CD14-positive monocyte (primary cell): ENCODE data around the gene MKRN2OS. TPM values are rescaled to one million over a fixed set of nuclear protein-coding genes. Genes with fewer than 3 reads are reported as not detected.

ENCODE experiments used
- DNase-seq, 3 donors: peaks; one replicate each; pipeline ENCODE4 v3.0.0-alpha.2; 2011 to 2022
- H2AFZ ChIP-seq: 2 replicates; pipeline ENCODE4 v1.6.0; 2012; ENCODE audit warnings: mild to moderate bottlenecking, low read depth, low read length, inconsistent platforms; ENCODE audit not compliant: insufficient read depth, poor library complexity, severe bottlenecking
- H3K27ac ChIP-seq, 2 donors: 1 replicate in 1 of 2; 2 replicates in 1 of 2; pipeline ENCODE4 v1.5.1; 2012 to 2013; ENCODE audit warnings: low read length in 2 of 2, control low read depth in 1 of 2, inconsistent platforms in 1 of 2, low read depth in 1 of 2, mild to moderate bottlenecking in 1 of 2
- H3K27me3 ChIP-seq, 2 donors: one replicate each; pipeline versions ENCODE4 v1.6.0 to v1.6.1; 2011 to 2013; ENCODE audit warnings: low read length in 2 of 2; ENCODE audit not compliant: control insufficient read depth in 2 of 2, insufficient read depth in 2 of 2
- H3K36me3 ChIP-seq, 2 donors: replicated peaks in 1 of 2; 1 replicate in 1 of 2; 2 replicates in 1 of 2; pipeline versions ENCODE4 v1.5.1 to v1.6.1; 2012 to 2013; ENCODE audit warnings: low read length in 2 of 2, control low read depth in 1 of 2, inconsistent platforms in 1 of 2, mild to moderate bottlenecking in 1 of 2; ENCODE audit not compliant: insufficient read depth in 2 of 2, control insufficient read depth in 1 of 2
- H3K4me1 ChIP-seq, 2 donors: 1 replicate in 1 of 2; 2 replicates in 1 of 2; pipeline versions ENCODE4 v1.5.1 to v1.6.1; 2012 to 2013; ENCODE audit warnings: low read length in 2 of 2, control low read depth in 1 of 2, inconsistent platforms in 1 of 2, mild to moderate bottlenecking in 1 of 2, moderate library complexity in 1 of 2; ENCODE audit not compliant: insufficient read depth in 2 of 2, control insufficient read depth in 1 of 2
- H3K4me2 ChIP-seq: replicated peaks from 2 replicates; pipeline ENCODE3; 2012; ENCODE audit warnings: low read length, moderate library complexity, mild to moderate bottlenecking; ENCODE audit not compliant: poor library complexity, severe bottlenecking; ENCODE audit errors: extremely low read depth
- H3K4me3 ChIP-seq, 3 experiments: fragments of 200-600 bp in 1 of 3; sonication (generic) in 1 of 3; replicated peaks in 1 of 3; 1 replicate in 2 of 3; 2 replicates in 1 of 3; pipeline ENCODE4 v1.5.1; 2011 to 2013; ENCODE audit warnings: low read length in 3 of 3, mild to moderate bottlenecking in 3 of 3, control low read depth in 2 of 3, low read depth in 2 of 3, inconsistent platforms in 1 of 3, moderate library complexity in 1 of 3
- H3K79me2 ChIP-seq: 2 replicates; pipeline ENCODE4 v1.6.0; 2012; ENCODE audit warnings: mild to moderate bottlenecking, control low read depth, inconsistent platforms, low read length, moderate library complexity; ENCODE audit not compliant: insufficient read depth
- H3K9ac ChIP-seq: 2 replicates; pipeline ENCODE4 v1.6.0; 2017; ENCODE audit warnings: low read length, mild to moderate bottlenecking; ENCODE audit not compliant: insufficient read depth, poor library complexity, severe bottlenecking
- H3K9me3 ChIP-seq, 2 donors: replicated peaks in 1 of 2; 1 replicate in 1 of 2; 2 replicates in 1 of 2; pipeline versions ENCODE4 v1.5.1 to v1.6.1; 2012 to 2013; ENCODE audit warnings: low read length in 2 of 2, control low read depth in 1 of 2; ENCODE audit not compliant: control insufficient read depth in 1 of 2, insufficient read depth in 1 of 2
- H4K20me1 ChIP-seq: 2 replicates; pipeline ENCODE4 v1.6.0; 2012; ENCODE audit warnings: mild to moderate bottlenecking, low read length, control low read depth, moderate library complexity; ENCODE audit not compliant: insufficient read depth
- H3K27ac Mint-ChIP-seq, 7 donors: one replicate each; pipeline ENCODE4 v1.8.0; 2020; ENCODE audit warnings: mild to moderate bottlenecking in 7 of 7, mixed read lengths in 7 of 7, moderate library complexity in 6 of 7, inconsistent platforms in 2 of 7
- H3K27me3 Mint-ChIP-seq, 3 donors: one replicate each; pipeline ENCODE4 v1.8.0; 2021 to 2022; ENCODE audit warnings: low read depth in 3 of 3, mild to moderate bottlenecking in 3 of 3, mixed read lengths in 3 of 3, moderate library complexity in 3 of 3, inconsistent platforms in 1 of 3
- H3K36me3 Mint-ChIP-seq, 2 donors: one replicate each; pipeline ENCODE4 v1.8.0; 2020; ENCODE audit warnings: mixed read lengths in 2 of 2, inconsistent platforms in 1 of 2, mild to moderate bottlenecking in 1 of 2
- H3K4me1 Mint-ChIP-seq: one replicate; pipeline ENCODE4 v1.8.0; 2020; ENCODE audit warnings: mild to moderate bottlenecking, mixed read lengths
- H3K4me3 Mint-ChIP-seq, 2 donors: one replicate each; pipeline ENCODE4 v1.8.0; 2020; ENCODE audit warnings: mild to moderate bottlenecking in 2 of 2, mixed read lengths in 2 of 2, moderate library complexity in 1 of 2
- H3K9me3 Mint-ChIP-seq, 7 donors: one replicate each; pipeline ENCODE4 v1.8.0; 2020 to 2022; ENCODE audit warnings: mixed read lengths in 7 of 7, mild to moderate bottlenecking in 6 of 7, moderate library complexity in 6 of 7, inconsistent platforms in 2 of 7
- CTCF ChIP-seq: fragments of 200-600 bp; IDR thresholded peaks from one replicate; pipeline ENCODE4 v1.8.0; 2022; ENCODE audit warnings: antibody characterized with exemption, mild to moderate bottlenecking
- WGBS: methylation state at CpG from one replicate; pipeline ENCODE4 v1.1.5; 2013; ENCODE audit warnings: missing lambda C conversion rate; ENCODE audit not compliant: insufficient coverage; 5-methylcytosine and 5-hydroxymethylcytosine counted together
- intact Hi-C, 2 donors: fragments of 100-400 bp; cut with micrococcal nuclease; formaldehyde crosslinking; loops; one replicate each; pipeline versions ENCODE4 v1.15.0 to v1.15.1; 2023
- polyA plus RNA-seq, 3 donors: library from polyadenylated mRNA; depleted of rRNA in 1 of 3; unstranded in 2 of 3; stranded (reverse) in 1 of 3; fragments of 300-500 nt in 2 of 3; fragments of >200 nt in 1 of 3; fragmentation: Illumina TruSeq in 2 of 3; gene quantifications; 1 replicate in 2 of 3; 2 replicates in 1 of 3; pipeline ENCODE4 v1.2.3, GENCODE V29; 2012 to 2021

MKRN2OS gene
- polyA plus RNA-seq, 3 donors = not detected

GRCh38 chr3:12496453-12496761 is 48.9 kb downstream of the MKRN2OS start:
- peaks cover 57 to 62% of the 10 kb centered on the region in 2 donors for H3K36me3 Mint-ChIP-seq
- no peak overlapping the region for H3K9ac ChIP-seq
- WGBS = no CpG with 5 or more reads among the region's 1 CpG
- no peaks in the 10 kb centered on the region for H3K4me1 ChIP-seq
- peaks cover 53 to 65% of the 10 kb centered on the region in 2 donors for H3K36me3 ChIP-seq
- peaks cover 0 to 2% (median 0%) of the 10 kb centered on the region in 3 donors for H3K27me3 Mint-ChIP-seq
- intact Hi-C loops = no loop called here
- no peak overlapping the region for H3K4me3 Mint-ChIP-seq
- no peaks in the 10 kb centered on the region for H3K4me1 Mint-ChIP-seq
- H3K4me2 ChIP-seq = no peak overlapping the region
- no peaks in the 10 kb centered on the region for H3K79me2 ChIP-seq
- H2AFZ ChIP-seq = no peak overlapping the region
- no peak overlapping the region for H3K27ac Mint-ChIP-seq
- TF ChIP-seq CTCF = no peak
- H3K27ac ChIP-seq = no peak overlapping the region
- no peaks in the 10 kb centered on the region for H3K9me3 ChIP-seq
- H3K4me3 ChIP-seq = no peak overlapping the region
- no peaks in the 10 kb centered on the region for H3K27me3 ChIP-seq
- H4K20me1 ChIP-seq = no peaks in the 10 kb centered on the region
- DNase-seq = no peak
- no peaks in the 10 kb centered on the region for H3K9me3 Mint-ChIP-seq

GRCh38 chr3:12495749-12496452 is 49.4 kb downstream of the MKRN2OS start:
- DNase-seq = no peak
- Histone ChIP-seq H3K9me3 (no peaks in the 10 kb centered on the region), H3K27me3 (no peaks in the 10 kb centered on the region), H3K4me1 (no peaks in the 10 kb centered on the region), H3K79me2 (no peaks in the 10 kb centered on the region), H2AFZ (no peak overlapping the region), H4K20me1 (no peaks in the 10 kb centered on the region), H3K27ac (no peak overlapping the region), H3K4me2 (no peak overlapping the region), H3K36me3 (peaks cover 53 to 65% of the 10 kb centered on the region in 2 donors), H3K9ac (no peak overlapping the region), H3K4me3 (no peak overlapping the region)
- WGBS = 97% methylated on average over 5 of the region's 8 CpGs
- no peak overlapping the region for H3K27ac Mint-ChIP-seq
- no peaks in the 10 kb centered on the region for H3K9me3 Mint-ChIP-seq
- H3K4me1 Mint-ChIP-seq = no peaks in the 10 kb centered on the region
- intact Hi-C loops = no loop called here
- peaks cover 58 to 66% of the 10 kb centered on the region in 2 donors for H3K36me3 Mint-ChIP-seq
- TF ChIP-seq CTCF = no peak
- peaks cover 0 to 2% (median 0%) of the 10 kb centered on the region in 3 donors for H3K27me3 Mint-ChIP-seq
- H3K4me3 Mint-ChIP-seq = no peak overlapping the region
